Vagina (tissue), 2 donors: Measurements from ENCODE around the gene MYH14.

Source experiments
- CTCF ChIP-seq, 3 experiments: fragments of 450-650 bp in 2 of 3; fragments of 200-600 bp in 1 of 3; sonication (generic) in 1 of 3; IDR thresholded peaks; one replicate each; pipeline ENCODE4 v1.5.1; 2017 to 2019; ENCODE audit warnings: antibody characterized with exemption in 3 of 3, mild to moderate bottlenecking in 2 of 3, moderate library complexity in 2 of 3
- POLR2AphosphoS5 ChIP-seq, 2 donors: sonication (generic); formaldehyde crosslinking; IDR thresholded peaks; one replicate each; pipeline ENCODE4 v1.9.0; 2017; ENCODE audit warnings: antibody characterized with exemption in 2 of 2, mild to moderate bottlenecking in 2 of 2, low read depth in 1 of 2; ENCODE audit not compliant: insufficient read depth in 1 of 2

GRCh38 chr19:50320051-50320450 is 116.6 kb downstream of the MYH14 start:
- TF ChIP-seq CTCF (IDR thresholded peaks at IDR 0.05) = no peak
- no peak for TF ChIP-seq POLR2AphosphoS5 (IDR thresholded peaks at IDR 0.05; ENCODE audit: insufficient read depth in 1 of 2, low read depth in 1 of 2)
